Epithelial cell of esophagus (primary cell): ENCODE measurements around the gene HSPA1L.
A peak's percentile ranks its signal among the peaks of the same experiment; 100 is the strongest.
"Not testable (repeated sequence)": the region's sequence is repeated elsewhere in the genome, so short reads cannot be mapped to it uniquely, and the experiment has no call there.

Experiments used
- DNase-seq: peaks from one replicate; pipeline ENCODE4 v3.0.0; 2010; ENCODE audit warnings: low read depth
- H3K4me3 ChIP-seq: 2 replicates; pipeline ENCODE4 v1.5.1; 2011; ENCODE audit warnings: mild to moderate bottlenecking, low read length, control low read depth
- TF ChIP-seq, protein P1 (sequence below): IDR thresholded peaks from 2 replicates; pipeline ENCODE4 v1.5.1; 2011; ENCODE audit warnings: low read depth, mild to moderate bottlenecking, low read length, control low read depth, inconsistent platforms; ENCODE audit not compliant: insufficient read depth; ENCODE audit errors: missing control alignments

Gene HSPA1L

DNA sequence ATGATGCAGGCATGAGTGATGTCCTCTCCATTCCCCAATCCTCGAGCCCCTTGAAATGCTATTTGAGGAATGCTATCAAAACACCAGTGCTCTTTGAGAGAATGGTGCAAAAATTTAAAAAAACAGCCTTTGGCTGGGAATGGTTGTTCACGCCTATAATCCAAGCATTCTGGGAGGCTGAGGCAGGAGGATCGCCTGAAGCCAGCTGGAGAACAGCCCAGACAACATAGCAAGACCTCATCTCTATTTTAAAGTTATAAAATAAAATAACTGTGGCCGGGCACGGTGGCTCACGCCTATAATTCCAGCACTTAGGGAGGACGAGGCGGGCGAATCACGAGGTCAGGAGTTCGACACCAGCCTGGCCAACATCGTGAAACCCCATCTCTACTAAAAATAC is 15.3 kb downstream of the HSPA1L start:
- TF ChIP-seq, protein P1, sequence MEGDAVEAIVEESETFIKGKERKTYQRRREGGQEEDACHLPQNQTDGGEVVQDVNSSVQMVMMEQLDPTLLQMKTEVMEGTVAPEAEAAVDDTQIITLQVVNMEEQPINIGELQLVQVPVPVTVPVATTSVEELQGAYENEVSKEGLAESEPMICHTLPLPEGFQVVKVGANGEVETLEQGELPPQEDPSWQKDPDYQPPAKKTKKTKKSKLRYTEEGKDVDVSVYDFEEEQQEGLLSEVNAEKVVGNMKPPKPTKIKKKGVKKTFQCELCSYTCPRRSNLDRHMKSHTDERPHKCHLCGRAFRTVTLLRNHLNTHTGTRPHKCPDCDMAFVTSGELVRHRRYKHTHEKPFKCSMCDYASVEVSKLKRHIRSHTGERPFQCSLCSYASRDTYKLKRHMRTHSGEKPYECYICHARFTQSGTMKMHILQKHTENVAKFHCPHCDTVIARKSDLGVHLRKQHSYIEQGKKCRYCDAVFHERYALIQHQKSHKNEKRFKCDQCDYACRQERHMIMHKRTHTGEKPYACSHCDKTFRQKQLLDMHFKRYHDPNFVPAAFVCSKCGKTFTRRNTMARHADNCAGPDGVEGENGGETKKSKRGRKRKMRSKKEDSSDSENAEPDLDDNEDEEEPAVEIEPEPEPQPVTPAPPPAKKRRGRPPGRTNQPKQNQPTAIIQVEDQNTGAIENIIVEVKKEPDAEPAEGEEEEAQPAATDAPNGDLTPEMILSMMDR, result no peak
- H3K4me3 ChIP-seq, result no peak overlapping the region
- no peak for DNase-seq

DNA sequence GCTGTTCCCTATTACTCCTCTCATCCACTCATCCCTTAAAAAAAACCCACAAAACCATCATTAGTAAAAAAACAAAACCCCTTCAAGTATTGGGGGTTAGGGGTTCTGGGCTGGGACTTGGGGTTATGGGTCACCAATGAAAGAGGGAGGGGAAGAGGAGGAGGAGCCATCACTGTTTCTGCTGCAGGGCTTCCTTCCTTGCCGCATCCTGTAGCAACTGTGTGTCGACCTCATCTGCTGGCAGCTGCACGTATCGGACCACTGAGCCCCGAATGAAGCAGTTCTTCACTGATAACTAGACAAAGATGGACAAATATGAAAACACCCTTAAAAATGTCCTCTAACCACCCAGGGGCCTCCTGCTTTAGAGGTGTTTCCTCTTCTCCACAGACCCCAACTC is 17.5 kb downstream of the HSPA1L start:
- TF ChIP-seq, protein P1, result no peak
- DNase-seq, result no peak
- no peak overlapping the region for H3K4me3 ChIP-seq

DNA sequence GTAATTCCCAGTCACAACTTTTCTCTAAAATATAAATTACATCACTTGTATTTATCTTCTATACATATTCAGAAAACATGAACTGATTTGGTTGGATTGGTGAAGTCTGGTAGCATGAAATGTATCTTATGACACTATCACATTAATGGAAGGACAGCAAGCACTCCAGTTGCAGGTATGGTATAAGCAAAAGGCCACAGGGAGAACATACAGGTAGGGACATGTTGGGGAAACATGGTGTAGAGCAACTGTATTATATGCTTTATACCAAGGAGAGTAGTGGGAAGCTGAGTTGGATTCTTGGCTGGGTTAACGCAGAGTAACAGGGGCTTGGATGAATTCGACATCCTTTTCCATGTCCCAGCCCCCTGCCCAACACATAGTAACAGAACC is 18.1 kb downstream of the HSPA1L start:
- H3K4me3 ChIP-seq, result no peak overlapping the region

DNA sequence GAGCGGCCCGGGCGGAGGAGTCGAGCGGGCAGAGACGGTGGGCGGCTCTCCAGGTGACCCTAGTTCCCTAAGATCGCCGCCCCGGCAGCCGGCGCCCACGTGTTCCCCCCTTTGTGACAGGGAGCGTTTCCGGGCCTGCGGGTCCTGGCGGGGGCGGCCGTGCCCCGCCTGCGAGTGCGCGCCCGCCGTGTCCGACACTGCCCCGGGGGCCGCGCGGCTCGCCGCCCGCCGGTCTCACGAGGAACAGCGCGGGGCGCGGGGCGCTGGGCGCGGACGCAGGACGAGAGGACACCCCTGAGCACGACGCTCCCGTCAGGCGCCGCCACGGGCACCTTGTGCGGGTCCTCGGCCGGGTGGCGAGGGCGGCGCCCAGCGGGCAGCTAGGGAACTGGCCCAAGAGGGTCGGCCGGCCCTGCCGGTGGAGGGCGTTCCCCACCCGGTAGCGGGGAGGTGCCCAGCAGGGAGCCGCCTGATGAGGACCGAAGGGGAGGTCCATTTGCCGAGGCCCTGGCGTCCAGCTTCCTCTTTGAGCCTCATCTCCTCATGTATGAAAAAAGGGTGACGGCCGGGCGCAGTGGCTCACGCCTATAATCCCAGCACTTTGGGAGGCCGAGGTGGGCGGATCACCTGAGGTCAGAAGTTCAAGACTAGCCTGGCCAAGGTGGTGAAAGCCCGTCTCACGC is 19.3 kb downstream of the HSPA1L start, which contains the start of gene VARS1:
VARS1 (minus strand) TSS at position 137 of the 683 bp plus-strand sequence. CDS start 535 bp downstream, outside the sequence.
- DNase-seq, result peak; percentile 87
- H3K4me3 ChIP-seq, result peak within 1 kb of the TSS; percentile 94

More for the DNA sequence above, 18.1 kb downstream of the HSPA1L start:
- DNase-seq, result peak; percentile 54
- TF ChIP-seq, protein P1, result no peak

DNA sequence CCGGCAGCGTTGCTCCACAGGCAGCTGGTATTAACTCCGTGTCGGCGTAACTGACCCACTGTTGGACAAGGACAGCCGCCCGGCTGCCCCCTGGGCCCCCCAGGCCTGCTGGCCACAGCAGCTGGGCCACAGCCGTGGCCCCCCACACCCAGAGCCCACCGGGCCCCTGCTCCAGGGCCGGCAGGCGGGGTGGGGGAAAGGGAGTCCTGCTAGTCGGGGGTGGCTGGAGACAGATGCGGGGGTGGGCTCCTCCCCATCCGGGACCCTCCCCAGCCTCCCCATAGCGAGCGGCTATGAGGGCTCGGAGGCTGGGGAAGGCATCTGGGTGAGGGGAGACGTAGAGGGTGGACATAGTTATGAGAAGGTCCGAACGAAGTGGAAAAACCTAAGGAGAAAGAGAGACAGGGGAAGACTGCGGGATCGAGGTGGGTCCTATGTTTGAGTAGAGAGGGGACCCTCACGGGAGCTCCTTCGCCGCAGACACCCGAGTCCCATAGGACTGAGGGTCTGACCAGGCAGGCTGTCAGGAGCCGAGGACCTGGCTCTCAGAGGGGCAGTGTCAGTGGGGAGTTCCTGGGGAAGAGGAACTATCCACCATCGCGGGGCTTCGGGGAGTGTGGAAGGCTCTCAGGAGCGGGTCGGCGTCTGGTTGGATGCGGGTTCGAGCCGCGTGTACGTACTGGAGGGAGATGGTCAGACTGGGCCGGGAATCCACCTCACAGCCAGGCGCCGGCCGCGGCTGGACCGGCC is 20.0 kb downstream of the HSPA1L start:
- no peak for DNase-seq
- TF ChIP-seq, protein P1, result no peak
- peak overlapping the region; percentile 94 for H3K4me3 ChIP-seq

More for the DNA sequence above, 19.3 kb downstream of the HSPA1L start, which contains the start of gene VARS1:
- TF ChIP-seq, protein P1, result peak; percentile 53

DNA sequence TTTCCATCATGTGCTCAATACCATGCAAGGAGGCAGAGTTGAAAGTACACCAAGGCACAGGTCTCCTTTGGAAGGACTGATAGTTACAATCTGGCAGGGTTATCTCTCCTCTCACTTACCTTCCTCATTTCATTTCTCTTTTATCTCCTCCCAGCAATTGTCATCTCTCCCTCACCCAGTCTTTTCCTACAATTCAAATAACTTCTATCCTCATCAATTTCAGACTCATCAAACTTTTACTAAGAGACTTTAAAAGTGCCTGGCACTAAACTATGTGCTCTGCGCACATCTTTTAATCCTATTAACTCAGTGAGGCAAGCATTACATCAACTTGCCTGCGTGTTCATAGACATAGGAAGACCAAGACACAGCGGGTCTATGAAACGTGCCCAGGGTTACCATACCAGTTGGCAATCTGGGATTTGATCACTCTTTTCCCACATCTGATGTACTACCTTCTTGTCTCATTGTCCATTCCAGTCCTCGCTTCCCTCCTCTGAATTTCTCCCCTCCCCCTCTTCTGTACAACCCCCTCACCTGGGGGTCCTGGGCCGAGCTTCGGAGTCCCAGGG is 20.7 kb downstream of the HSPA1L start:
- TF ChIP-seq, protein P1, result no peak
- peak overlapping the region; percentile 94 for H3K4me3 ChIP-seq
- peak; percentile 50 for DNase-seq

DNA sequence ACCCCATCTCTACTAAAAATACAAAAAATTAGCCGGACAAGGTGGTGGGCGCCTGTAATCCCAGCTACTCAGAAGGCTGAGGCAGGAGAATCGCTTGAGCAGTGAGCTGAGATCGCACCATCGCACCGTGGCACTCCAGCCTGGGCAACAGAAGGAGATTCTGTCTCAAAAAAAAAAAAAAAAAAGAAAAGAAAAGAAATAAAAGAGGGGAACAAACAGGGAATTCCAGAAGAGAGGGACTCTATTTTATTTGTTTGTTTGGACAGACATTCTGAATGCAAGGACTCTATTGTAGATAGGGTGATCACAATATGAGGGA is 21.2 kb downstream of the HSPA1L start:
- peak overlapping the region; percentile 94 for H3K4me3 ChIP-seq
- not testable (repeated sequence) for DNase-seq
